Measurements from ENCODE around the gene FYN. TPM values are rescaled to one million over a fixed set of nuclear protein-coding genes. Genes with fewer than 3 reads are reported as not detected.

Gene FYN
- total and polyA plus RNA-seq, 2 of the 13 experiments (the other 11 are each of a cell fraction or from before 2014, with no cell fraction given) = 15.5 to 24.6 TPM

- Histone ChIP-seq H3K4me1 (ENCODE audit: insufficient read depth, low read length) (no peaks in the 10 kb centered on the region), H3K4me2 (ENCODE audit: low read depth, low read length) (no peak overlapping the region), H2AFZ (ENCODE audit: low read length) (no peak overlapping the region), H3K27ac (ENCODE audit: extremely low read length, insufficient read depth, low read length) (no peak overlapping the region), H4K20me1 (ENCODE audit: insufficient read depth, low read length) (no peaks in the 10 kb centered on the region), H3K36me3 (replicated peaks in 1 of 2; ENCODE audit: control insufficient read depth in 1 of 2, insufficient read depth in 2 of 2, low read length in 2 of 2) (peaks cover 0 to 2% of the 10 kb centered on the region in 2 experiments; a peak in 1 of 5 replicates), H3K79me2 (ENCODE audit: insufficient read depth, low read length) (no peaks in the 10 kb centered on the region), H3K4me3 (replicated peaks in 1 of 3; ENCODE audit: insufficient read depth in 1 of 3, low read depth in 2 of 3, low read length in 3 of 3) (no peak overlapping the region), H3K27me3 (ENCODE audit: control insufficient read depth in 1 of 2, insufficient read depth in 2 of 2, low read length in 2 of 2) (no peaks in the 10 kb centered on the region), H3K9me3 (ENCODE audit: low read length) (no peaks in the 10 kb centered on the region), H3K9ac (ENCODE audit: insufficient read depth, low read depth, low read length) (no peak overlapping the region)
- ATAC-seq (no peak; the same call in 2 of the 3 replicates), DNase-seq (ENCODE audit: low spot score) (no peak), FAIRE-seq (no peak)
- in situ Hi-C loops (cut with HindIII; ENCODE audit: extremely low pct_ligation_motif_present, low pct_unique_long_range_greater_than_20kb) (no loop called here), intact Hi-C loops (cut with micrococcal nuclease; ENCODE audit: unreplicated experiment) (no loop called here)
- ChIA-PET CTCF (ENCODE audit: low intra/inter-chr PET ratio, low total read pairs) (no interaction called here), POLR2A (no interaction called here)
- WGBS (ENCODE audit: low lambda C conversion rate) = 89% methylated on average over 11 of the region's 11 CpGs
- BruUV-seq (replicated peaks) = no TSS peak
- TF ChIP-seq ARID3A (IDR thresholded peaks at IDR 0.05; ENCODE audit: low read depth, low read length) (no peak), ZBTB2 (CRISPR knock-in tag; IDR thresholded peaks at IDR 0.05; ENCODE audit: low read depth) (no peak), ZNF3 (CRISPR knock-in tag; IDR thresholded peaks at IDR 0.05) (no peak), SMAD3 (CRISPR knock-in tag; IDR thresholded peaks at IDR 0.05) (no peak), ZFP82 (CRISPR knock-in tag; IDR thresholded peaks at IDR 0.05; ENCODE audit: borderline replicate concordance) (no peak), ZNF331 (CRISPR knock-in tag; IDR thresholded peaks at IDR 0.05) (no peak), ZBTB21 (CRISPR knock-in tag; IDR thresholded peaks at IDR 0.05) (no peak), ZBTB40 (IDR thresholded peaks at IDR 0.05) (no peak), ZBTB40 (CRISPR knock-in tag; IDR thresholded peaks at IDR 0.05) (no peak), MYC (CRISPR knock-in tag; IDR thresholded peaks at IDR 0.05; ENCODE audit: borderline replicate concordance) (no peak), ZNF879 (CRISPR knock-in tag; IDR thresholded peaks at IDR 0.05) (no peak), KDM1A (CRISPR knock-in tag; IDR thresholded peaks at IDR 0.05) (no peak)
These were observed 114.5 kb downstream of the FYN start for GRCh38 chr6:111758608-111759329.

Data from HepG2 (cell line).